Stimulated activated CD4-positive, alpha-beta T cell treated with anti-CD3 and anti-CD28 coated beads, Interleukin-12 subunit alpha, Interleukin-12 subunit beta, amount 100 ng/mL, for 48 hours (primary cell): Measurements from ENCODE around the gene AIF1.
"Not testable (repeated sequence)": the region's sequence is repeated elsewhere in the genome, so short reads cannot be mapped to it uniquely, and the experiment has no call there.

Source experiments
- DNase-seq, 3 donors: peaks; one replicate each; pipeline ENCODE4 v3.0.0-alpha.2; 2020; ENCODE audit warnings: low read depth in 2 of 3, low spot score in 1 of 3

The AIF1 gene

DNA sequence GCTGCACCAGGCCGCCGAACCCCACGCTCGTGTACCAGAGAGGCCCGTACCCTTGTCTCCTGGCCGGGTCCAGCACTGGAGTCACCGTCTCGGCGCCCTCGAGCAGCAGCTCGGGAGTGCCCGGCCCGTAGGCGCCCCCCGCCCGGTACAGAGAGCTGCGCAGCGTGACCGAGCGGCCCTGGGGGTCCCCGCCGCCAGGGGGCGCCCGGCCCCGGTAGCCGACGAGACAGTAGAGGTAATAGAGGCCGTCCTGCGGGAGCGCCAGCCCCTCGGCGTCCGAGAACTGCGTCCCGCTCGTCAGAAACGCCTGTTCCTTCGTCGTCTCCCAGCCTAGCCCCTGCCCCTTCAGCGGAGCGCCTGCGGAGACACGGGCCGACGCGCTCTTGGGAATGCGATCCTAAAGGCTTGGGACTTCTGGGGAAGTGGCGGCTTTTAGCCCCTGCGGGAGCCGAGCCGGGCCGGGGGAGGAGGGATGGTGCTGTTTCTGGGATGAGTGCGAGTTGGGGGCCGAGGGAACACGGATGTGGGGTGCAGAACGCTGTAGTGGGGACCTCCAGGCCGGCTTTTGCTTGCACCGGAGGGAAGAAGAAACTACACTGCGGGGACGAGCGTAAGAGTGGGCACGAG is 34.1 kb upstream of the AIF1 start:
- peak; percentile 78 to 88 (median 83) for DNase-seq

DNA sequence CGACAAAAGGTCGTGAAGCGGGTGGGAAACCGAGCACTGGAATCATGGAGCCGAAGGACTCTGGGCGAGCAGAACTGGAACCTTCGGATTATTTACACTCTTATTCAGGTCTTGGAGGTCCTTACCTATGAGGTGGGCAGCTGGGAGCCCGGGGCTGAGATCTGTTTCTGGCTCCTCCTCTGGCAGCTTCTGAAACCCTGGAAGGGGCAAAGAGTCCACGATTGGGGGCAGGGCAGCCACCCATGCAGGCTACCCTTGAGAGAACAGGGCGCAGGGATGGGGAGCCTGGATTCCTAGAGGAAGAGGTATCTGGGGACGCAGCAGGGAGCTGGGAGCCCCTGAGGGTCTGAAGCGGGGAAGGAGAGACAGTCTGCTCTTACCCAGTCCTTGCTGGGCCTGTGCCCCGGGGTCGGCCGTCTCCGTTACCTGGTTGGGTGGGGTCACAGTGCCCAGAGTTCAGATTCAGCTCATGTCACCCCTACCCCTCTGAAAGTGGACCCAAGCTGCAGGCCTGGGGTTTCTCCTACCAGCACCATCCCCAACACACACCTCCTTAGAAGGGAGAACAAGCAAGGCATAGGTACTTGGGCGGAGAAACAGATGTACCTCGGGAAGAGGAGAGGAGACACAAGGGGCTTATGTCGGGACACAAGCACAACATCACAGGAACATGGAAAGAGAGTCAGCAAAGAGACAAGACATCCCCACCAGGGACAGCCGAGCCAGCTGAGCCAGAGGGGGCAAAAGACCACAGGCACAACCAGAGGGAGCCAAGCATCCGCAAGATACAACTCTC is 33.4 kb upstream of the AIF1 start:
- no peak for DNase-seq

DNA sequence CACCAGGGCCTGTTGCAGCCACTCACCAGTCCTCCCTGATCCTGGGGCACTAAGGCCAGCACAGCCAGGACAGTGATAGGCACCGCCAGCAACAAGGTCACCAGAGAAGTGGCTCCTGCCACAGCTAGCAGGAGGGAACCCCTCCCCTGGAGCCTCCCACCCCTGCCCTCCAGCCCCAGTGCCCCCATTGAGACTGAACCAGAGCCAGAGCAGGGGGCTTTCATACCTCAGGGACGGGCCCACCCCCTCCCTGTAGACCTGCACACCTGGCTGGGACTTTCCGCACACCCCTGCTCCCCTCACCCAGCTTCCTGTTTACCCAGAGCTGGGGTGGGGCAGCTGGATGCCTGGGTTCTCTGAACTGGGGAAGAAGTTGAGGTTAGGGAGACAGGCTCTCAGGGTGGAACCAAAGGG is 32.8 kb upstream of the AIF1 start, which contains the start of gene LTB:
Gene LTB, minus strand, starts transcription at position 195 of the 414 bp plus-strand sequence. Its CDS starts 7 bp downstream, at position 188.
- DNase-seq, result no peak

DNA sequence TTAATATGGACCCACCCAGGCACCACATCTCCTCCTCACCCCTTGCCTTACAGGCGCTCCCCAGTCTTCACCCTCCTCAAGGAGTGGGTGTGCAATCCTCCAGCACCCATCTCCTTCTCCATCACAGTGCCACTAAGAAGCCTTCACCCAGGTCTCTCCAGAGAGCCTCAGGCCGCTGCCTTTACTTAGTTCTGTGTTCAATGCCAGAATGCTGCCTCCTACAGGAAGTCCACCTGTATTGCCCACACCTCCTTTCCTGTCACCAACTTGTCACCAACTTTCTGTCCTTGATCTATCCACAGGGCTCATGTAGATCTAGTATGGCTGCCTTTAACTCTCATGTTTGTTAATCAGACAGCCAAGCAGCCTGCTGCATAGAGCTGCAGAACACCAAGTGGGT is 29.5 kb upstream of the AIF1 start:
- no peak for DNase-seq

DNA sequence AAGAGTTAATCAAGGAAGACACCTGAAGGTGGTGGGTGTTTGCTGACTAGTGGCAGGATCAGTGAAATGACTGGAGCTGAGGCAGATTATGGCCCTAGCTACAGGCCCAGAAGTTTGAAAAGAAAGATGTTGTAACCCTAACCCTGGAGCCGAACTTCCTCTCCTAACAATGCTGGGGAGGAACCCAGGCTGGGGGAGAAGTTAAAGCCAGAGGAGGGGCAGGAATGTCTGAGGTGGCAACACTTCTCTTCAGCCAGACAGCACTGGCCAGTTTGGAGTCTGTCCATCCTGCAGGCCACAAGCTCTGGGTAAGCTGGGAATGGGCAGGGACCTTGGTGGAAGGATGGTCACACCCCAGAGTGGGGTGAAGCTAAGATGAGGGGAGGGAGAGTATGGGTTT is 29.0 kb upstream of the AIF1 start, which contains the start of gene LST1:
Gene LST1, plus strand, starts transcription at position 270 of the 400 bp plus-strand sequence. CDS start 1,023 bp downstream, outside the sequence.
- no peak for DNase-seq

DNA sequence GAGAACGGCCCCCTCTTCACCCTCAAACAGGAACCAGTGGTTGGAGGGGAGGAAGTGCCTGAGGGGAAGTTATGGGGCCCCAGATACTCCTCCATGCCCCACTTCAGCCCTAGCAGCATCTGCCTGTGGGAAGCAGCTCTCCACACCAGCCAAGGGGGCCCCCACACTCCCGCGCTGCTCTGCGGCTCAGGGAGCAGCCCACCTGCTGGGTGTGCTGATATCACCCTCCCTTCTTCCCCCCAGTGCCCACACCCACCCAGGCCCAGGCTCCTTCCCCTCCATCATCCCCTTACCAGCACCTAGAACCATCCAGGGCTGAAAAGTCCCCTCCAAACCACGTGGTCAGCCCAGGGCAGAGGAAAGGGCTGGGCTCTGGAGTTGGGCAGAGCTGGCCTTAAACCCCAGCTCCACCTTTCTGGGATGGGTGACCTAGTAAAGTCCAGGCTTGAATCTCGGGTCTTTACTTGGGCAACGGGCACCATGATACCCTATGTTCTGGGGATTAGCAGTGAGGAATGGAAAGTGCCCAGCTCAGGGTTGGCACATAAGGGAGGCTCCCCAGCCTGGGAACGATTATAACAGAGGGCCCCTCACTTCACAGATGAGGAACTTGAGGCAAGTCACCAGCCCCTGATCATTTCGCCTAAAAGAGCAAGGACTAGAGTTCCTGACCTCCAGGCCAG is 28.3 kb upstream of the AIF1 start:
- no peak for DNase-seq

DNA sequence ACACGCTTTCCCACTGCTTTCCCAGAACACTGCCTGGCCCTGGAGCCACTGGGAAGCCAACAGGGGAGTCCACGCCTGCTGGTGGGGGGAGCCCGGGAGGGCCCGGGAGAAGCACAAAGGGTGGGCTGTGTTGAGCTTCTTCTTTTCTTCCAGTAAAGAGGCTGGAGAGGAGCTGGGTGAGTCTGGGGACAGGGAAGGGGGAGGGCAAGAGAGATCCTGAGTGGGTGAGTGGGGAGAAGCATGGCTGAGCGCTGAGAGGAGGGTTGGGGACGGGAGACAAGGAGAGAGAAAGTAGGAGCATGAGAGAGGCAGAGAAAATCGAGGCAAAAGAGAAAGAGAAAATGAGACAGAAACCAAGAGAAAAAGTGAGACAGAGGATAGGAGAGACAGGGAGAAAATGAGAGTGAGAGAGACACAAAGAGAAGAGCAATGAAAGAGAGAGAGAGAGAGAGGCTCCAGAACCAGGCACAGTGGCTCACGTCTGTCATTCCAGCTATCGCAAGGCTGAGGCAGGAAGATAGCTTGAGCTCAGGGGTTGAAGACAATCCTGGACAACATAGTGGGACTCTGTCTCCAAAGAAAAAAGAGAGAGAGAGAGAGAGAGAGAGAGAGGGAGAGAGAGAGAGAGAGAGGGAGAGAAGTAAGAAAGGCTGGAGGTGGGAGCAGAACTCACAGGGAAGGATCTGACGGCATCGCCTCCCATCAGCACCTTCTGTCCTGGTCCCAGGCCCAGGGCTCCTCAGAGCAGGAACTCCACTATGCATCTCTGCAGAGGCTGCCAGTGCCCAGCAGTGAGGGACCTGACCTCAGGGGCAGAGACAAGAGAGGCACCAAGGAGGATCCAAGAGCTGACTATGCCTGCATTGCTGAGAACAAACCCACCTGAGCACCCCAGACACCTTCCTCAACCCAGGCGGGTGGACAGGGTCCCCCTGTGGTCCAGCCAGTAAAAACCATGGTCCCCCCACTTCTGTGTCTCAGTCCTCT is 26.9 kb upstream of the AIF1 start:
- no peak for DNase-seq

DNA sequence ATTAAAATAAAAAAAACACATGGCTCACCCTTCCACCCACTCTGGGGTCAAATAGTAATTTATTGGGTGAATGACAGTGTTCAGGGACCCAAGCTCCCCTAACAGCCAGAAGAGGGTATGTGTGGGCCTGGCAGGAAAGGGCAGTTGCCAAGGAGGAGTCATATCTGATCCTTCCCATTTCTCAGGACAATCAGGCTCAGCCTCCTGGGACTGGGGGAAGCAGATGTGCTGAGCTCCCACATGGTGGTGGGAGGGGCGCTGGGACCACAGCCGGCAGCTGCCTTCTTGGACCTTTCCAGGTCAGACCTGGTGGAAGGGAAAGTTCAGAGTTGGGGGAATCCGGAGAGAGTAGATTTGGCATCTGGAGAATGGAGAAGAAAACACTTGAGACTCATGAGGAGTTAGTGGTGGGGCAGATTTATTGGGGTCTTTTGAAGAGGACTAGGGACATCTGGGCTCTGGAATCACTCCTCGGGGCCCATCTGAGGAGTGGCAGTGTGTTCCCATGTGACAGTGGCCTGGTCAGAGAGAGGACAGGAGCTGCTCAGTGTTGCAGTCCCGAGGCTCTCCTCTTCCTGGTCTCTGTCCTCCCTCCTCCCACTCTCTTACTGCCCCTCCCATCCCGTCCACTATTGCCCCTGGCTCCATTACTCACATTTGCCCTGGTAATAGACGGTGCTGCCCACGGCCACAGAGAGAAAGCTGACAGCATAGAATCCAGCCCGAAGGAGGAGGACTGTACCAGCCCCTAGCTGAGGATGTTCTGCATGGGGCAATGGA is 26.0 kb upstream of the AIF1 start:
- no peak for DNase-seq

DNA sequence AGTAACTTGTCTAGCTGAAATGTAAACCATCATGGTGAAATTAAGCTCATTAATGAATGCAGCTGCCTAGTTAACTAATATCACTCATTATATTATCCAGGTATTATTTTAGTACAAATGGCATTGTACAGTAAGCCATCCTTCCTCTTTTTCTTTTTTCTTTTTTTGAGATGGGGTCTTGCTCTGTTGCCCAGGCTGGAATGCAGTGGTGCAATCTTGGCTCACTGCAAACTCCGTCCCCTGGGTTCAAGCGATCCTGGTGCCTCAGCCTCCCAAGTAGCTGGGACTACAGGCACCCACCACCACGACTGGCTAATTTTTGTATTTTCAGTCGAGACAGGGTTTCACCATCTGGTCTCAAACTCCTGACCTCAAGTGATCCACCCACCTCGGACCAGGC is 24.3 kb upstream of the AIF1 start:
- DNase-seq, result not testable (repeated sequence)

DNA sequence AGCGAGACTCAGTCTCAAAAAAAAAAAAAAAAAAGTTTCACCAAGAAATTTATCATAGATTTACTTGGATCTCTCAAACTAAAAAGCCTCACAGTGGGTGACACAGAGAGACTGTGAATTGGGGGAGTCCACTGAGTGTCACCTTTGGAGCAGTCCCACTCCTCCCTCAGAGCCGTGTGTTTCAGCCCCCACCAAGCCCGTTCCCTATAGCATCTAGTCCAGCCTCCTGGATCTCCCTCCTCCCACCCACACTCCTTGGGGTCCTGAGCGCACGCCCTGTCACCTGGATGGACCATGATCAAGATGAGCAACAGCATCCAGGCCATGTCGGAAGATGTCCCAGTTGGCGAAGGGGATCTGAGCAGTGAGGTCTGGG is 22.6 kb upstream of the AIF1 start:
- no peak for DNase-seq

DNA sequence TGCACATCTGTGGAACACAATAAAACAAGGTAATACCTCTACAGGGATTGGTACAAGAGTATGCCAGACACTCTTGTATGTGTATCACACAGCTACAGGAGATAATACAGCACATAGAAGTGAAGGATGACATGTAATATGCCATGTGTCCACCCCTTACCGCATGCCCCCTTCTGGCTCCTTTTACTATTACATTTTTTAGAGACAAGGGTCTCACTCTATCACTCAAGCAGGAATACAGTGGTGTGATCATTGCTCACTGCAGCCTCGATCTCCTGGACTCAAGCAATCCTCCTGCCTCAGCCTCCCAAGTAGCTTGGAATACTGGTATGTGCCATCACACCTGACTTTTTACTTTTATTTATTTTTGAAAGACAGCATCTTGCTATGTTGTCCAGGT is 18.0 kb upstream of the AIF1 start:
- DNase-seq, result no peak

DNA sequence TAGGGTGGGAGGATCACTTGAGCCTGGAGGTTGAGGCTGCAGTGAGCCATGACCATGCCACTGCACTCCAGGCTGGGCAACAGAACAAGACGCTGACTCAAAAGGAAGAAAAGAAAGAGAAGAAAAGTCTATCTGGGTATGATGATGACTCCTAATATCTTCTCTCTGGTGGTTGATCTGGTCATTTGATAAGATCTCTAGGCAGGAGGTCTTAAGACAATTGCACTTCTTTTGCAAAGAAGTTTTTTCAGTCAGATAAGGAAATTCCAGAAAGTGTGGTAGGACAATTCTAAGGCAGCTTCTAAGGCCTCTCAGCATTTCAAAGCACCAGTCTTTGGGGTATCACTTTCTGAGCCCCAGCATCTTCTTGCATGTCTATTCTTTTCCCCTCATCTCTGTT is 7.7 kb upstream of the AIF1 start:
- no peak for DNase-seq

DNA sequence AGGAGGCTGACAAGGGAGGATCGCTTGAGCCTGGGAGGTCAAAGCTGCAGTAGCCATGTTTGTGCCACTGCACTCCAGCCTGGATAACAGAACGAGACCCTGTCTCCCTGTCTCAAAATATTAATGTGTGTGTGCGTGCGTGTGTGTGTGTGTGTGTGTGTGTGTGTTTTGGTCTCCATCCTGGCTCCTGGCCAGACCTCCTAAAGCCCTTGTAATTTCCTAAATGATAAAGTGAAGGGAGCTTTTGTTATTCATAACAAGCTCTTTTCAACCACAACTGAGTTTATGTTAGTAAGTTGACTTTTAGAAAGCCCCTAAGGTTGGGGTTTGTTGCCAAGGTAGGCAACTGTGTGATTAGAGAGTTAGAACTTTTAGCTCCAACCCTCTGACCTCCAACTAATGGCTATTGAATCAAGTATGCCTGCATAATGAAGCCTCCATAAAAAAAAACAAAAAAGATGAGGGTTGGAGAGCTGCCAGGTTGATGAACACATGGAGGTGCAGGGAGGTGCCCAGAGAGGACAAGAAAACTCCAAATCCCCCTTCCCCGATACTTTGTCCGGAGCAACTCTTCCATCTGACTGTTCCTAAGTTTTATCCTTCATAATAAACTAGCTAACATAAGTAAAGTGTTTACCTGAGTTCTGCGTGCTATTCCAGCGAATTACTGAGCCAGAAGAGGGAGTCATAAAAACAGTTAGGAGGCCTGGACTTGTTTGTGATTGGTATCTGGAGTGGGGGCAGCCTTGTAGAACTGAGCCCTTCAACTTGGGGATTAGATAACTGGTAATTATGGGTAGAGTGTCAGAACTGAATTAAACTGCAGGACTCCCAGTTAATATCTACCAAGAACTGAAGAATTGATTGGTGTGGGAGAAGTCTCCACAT is 5.3 kb upstream of the AIF1 start:
- DNase-seq, result no peak

DNA sequence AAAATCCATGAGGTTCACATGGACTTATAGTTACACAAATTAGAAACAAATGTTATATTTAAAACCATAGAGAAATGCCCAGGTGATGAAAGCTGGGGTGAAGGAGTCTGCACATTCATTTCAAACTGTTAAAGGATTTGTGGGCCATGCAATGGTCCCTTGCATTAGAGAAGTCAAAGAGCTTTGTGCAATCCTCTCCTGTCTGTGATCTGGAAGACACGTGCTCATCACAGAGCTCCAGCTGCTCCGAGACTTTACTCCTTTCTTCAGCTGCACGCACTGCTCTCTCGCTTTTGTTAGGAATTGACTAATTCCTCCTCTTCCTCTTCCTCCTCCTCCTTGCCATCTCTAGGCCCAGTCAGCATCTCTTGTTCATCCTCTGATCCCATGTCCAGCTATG is 4.1 kb upstream of the AIF1 start:
- DNase-seq, result no peak

DNA sequence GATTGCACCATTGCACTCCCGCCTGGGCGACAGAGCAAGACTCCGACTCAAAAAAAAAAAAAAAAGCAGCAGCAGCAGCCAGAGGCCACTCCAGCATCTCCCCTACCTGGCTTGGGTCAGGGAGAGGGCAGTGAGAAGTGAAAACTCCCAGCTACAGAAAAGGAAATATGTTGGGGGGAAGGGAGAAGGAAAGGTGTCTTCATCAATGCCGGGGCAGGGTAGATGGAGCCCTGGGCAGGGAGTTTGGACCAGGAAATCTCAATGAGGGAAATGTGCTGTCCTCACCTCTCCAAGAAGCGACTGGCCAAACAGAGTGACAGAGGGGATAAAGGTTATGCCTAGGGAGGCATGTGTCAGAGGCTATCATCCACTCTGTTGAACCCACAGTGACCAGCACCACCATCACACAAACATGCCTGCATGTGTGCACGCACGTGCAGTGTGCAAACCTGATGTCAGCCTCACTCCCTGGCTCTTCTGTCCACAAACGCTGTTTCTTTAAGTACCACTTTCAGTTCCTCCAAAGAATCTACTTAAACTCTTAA is 887 bp upstream of the AIF1 start:
- no peak for DNase-seq

DNA sequence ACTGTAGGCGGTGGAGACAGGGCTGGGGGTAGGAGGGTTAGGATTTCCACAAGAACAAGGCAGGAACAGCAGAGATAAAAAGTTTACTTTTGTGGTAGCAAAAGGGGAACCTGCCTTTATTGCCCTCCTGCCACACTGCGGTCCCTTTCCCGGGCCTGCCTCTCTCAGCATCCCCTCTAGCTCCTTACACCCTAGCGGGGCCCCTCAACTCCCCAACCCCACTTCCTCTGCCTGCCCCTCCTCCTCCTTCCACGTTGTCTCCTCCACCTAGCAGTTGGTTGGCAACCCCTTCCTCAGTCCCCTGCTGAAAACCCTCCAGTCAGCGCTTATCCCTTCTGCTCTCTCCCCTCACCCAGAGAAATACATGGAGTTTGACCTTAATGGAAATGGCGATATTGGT is 714 bp downstream of the AIF1 start:
- DNase-seq, result no peak

DNA sequence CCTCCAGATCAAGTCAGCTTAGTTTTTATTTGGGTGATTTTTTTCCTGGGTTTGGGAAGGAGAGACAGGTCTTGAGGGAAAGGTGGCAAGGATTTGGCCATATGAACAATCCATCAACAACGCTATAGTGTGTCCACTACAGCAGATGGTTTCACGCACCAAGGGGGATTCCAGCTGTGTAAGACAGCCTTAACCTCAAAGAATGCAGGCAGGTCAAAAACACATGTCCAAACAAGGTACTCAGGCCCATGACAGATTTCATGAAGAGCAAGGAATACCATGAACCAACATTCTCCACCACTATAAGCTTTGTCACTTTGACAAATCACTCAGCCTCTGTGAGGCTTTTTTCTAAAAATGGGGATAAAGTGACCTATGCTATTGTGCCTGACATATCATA is 2.0 kb downstream of the AIF1 start:
- no peak for DNase-seq

DNA sequence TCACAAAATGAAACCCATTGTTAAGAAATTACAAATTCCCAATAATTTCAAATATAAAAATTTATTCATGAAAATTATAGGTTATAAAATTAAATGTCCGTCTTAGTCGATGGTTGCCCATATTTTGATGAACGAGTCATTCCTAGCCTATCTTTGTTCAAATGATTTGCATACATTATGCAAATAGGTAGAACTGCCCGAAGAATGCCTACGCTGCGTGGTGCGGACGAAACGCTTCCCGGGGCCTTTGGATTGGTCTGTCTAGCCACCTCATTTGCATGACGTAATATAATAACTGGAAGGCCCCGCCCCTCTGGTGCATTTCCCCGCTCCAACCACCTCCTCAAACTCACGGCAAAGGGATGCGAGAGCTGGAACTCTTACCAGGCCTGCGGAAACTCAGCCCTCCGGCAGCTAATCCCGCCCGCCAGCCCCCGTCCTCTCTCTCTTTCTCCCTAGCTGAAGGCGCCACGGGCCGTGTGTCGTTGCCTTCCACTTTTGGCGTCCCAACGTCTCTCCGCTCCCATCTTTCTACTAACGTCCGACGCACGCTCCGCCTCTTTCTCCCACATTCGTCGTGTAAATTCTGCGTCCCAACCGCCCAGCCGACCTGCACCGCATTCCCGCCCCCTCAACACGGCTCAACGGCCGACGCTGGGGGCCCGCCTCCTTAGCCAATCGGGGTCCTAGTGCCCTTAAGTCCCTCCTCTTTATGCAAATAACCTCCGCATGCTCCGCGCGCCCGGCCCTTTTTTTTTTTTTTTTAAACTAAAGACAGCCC is 5.0 kb downstream of the AIF1 start:
- peak; percentile 97 for DNase-seq
